Muscle layer of duodenum (tissue), 2 donors: ENCODE measurements around the gene PDGFD.

Experiments
- H3K27ac ChIP-seq: one replicate; pipeline ENCODE4 v1.7.0; 2013; ENCODE audit warnings: mild to moderate bottlenecking, low read length
- H3K27me3 ChIP-seq: one replicate; pipeline ENCODE4 v1.7.0; 2013; ENCODE audit warnings: low read depth, mild to moderate bottlenecking, control low read depth, low read length
- H3K36me3 ChIP-seq, 2 donors: one replicate each; pipeline ENCODE4 v1.7.0; 2013; ENCODE audit warnings: low read length in 2 of 2, control low read depth in 1 of 2, mild to moderate bottlenecking in 1 of 2; ENCODE audit not compliant: insufficient read depth in 2 of 2, control insufficient read depth in 1 of 2
- H3K4me1 ChIP-seq, 2 donors: one replicate each; pipeline ENCODE4 v1.7.0; 2013; ENCODE audit warnings: low read length in 2 of 2, mild to moderate bottlenecking in 2 of 2, control low read depth in 1 of 2, moderate library complexity in 1 of 2; ENCODE audit not compliant: insufficient read depth in 2 of 2, control insufficient read depth in 1 of 2
- H3K4me3 ChIP-seq, 2 donors: one replicate each; pipeline ENCODE4 v1.7.0; 2013; ENCODE audit warnings: low read length in 2 of 2, low read depth in 1 of 2, mild to moderate bottlenecking in 1 of 2
- H3K9me3 ChIP-seq, 2 donors: one replicate each; pipeline ENCODE4 v1.7.0; 2013; ENCODE audit warnings: low read length in 2 of 2, control low read depth in 1 of 2, mild to moderate bottlenecking in 1 of 2; ENCODE audit not compliant: control insufficient read depth in 1 of 2
- donor health status: healthy.

Gene PDGFD

GRCh38 chr11:104073950-104074705 is 89.8 kb downstream of the PDGFD start:
- Histone ChIP-seq H3K27ac (no peak overlapping the region), H3K27me3 (no peaks in the 10 kb centered on the region), H3K4me1 (no peaks in the 10 kb centered on the region), H3K4me3 (no peak overlapping the region), H3K9me3 (no peaks in the 10 kb centered on the region), H3K36me3 (no peaks in the 10 kb centered on the region)

- Histone ChIP-seq H3K27me3 (no peaks in the 10 kb centered on the region), H3K36me3 (no peaks in the 10 kb centered on the region), H3K27ac (no peak overlapping the region), H3K4me3 (no peak overlapping the region), H3K9me3 (no peaks in the 10 kb centered on the region), H3K4me1 (peaks cover 0 to 4% of the 10 kb centered on the region in 2 donors)
Observed at GRCh38 chr11:104067534-104067933, 96.4 kb downstream of the PDGFD start.

- peaks cover 0 to 4% of the 10 kb centered on the region in 2 donors for H3K4me1 ChIP-seq
- H3K9me3 ChIP-seq: no peaks in the 10 kb centered on the region
- no peaks in the 10 kb centered on the region for H3K27me3 ChIP-seq
- no peaks in the 10 kb centered on the region for H3K36me3 ChIP-seq
- no peak overlapping the region for H3K4me3 ChIP-seq
- H3K27ac ChIP-seq: no peak overlapping the region
Observed at GRCh38 chr11:104064034-104064630, 99.8 kb downstream of the PDGFD start.

- Histone ChIP-seq H3K4me1 (peaks cover 0 to 4% of the 10 kb centered on the region in 2 donors), H3K27ac (no peak overlapping the region), H3K36me3 (no peaks in the 10 kb centered on the region), H3K27me3 (no peaks in the 10 kb centered on the region), H3K4me3 (no peak overlapping the region), H3K9me3 (no peaks in the 10 kb centered on the region)
Observed at GRCh38 chr11:104061853-104062521, 102.0 kb downstream of the PDGFD start.

- no peak overlapping the region for H3K27ac ChIP-seq
- H3K4me1 ChIP-seq: peaks cover 0 to 4% of the 10 kb centered on the region in 2 donors
- no peak overlapping the region for H3K4me3 ChIP-seq
- H3K9me3 ChIP-seq: no peaks in the 10 kb centered on the region
- no peaks in the 10 kb centered on the region for H3K36me3 ChIP-seq
- H3K27me3 ChIP-seq: no peaks in the 10 kb centered on the region
Observed at GRCh38 chr11:104060820-104061219, 103.1 kb downstream of the PDGFD start.

- Histone ChIP-seq H3K9me3 (no peaks in the 10 kb centered on the region), H3K4me1 (peaks cover 0 to 4% of the 10 kb centered on the region in 2 donors), H3K4me3 (no peak overlapping the region), H3K36me3 (no peaks in the 10 kb centered on the region), H3K27ac (no peak overlapping the region), H3K27me3 (no peaks in the 10 kb centered on the region)
Observed at GRCh38 chr11:104060004-104060794, 103.7 kb downstream of the PDGFD start.

GRCh38 chr11:104058680-104059079 is 105.3 kb downstream of the PDGFD start:
- Histone ChIP-seq H3K9me3 (no peaks in the 10 kb centered on the region), H3K4me1 (no peaks in the 10 kb centered on the region), H3K4me3 (no peak overlapping the region), H3K27ac (no peak overlapping the region), H3K36me3 (no peaks in the 10 kb centered on the region), H3K27me3 (no peaks in the 10 kb centered on the region)

GRCh38 chr11:104057908-104058307 is 106.0 kb downstream of the PDGFD start:
- H3K27ac ChIP-seq: no peak overlapping the region
- no peak overlapping the region for H3K4me3 ChIP-seq
- no peaks in the 10 kb centered on the region for H3K9me3 ChIP-seq
- H3K4me1 ChIP-seq: no peaks in the 10 kb centered on the region
- no peaks in the 10 kb centered on the region for H3K27me3 ChIP-seq
- no peaks in the 10 kb centered on the region for H3K36me3 ChIP-seq

- H3K4me1 ChIP-seq: no peaks in the 10 kb centered on the region
- no peak overlapping the region for H3K4me3 ChIP-seq
- no peak overlapping the region for H3K27ac ChIP-seq
- H3K27me3 ChIP-seq: no peaks in the 10 kb centered on the region
- H3K36me3 ChIP-seq: no peaks in the 10 kb centered on the region
- no peaks in the 10 kb centered on the region for H3K9me3 ChIP-seq
Observed at GRCh38 chr11:104055596-104055995, 108.4 kb downstream of the PDGFD start.

GRCh38 chr11:104054911-104055529 is 108.9 kb downstream of the PDGFD start:
- H3K4me1 ChIP-seq: no peaks in the 10 kb centered on the region
- H3K27me3 ChIP-seq: no peaks in the 10 kb centered on the region
- H3K4me3 ChIP-seq: no peak overlapping the region
- no peaks in the 10 kb centered on the region for H3K36me3 ChIP-seq
- H3K27ac ChIP-seq: no peak overlapping the region
- no peaks in the 10 kb centered on the region for H3K9me3 ChIP-seq
